Fibroblast of lung (primary cell): ENCODE results near the gene BAZ1B.

Experiments used
- EZH2 ChIP-seq: IDR thresholded peaks from 2 replicates; pipeline ENCODE4 v1.5.1; 2012; ENCODE audit warnings: low read length, control low read depth, mild to moderate bottlenecking; ENCODE audit errors: missing control alignments
- TF ChIP-seq, protein P1 (sequence below), 2 donors: IDR thresholded peaks in 1 of 2; conservative IDR thresholded peaks in 1 of 2; 1 replicate in 1 of 2; 2 replicates in 1 of 2; pipeline ENCODE4 v1.5.1; 2011 to 2012; ENCODE audit warnings: low read length in 2 of 2, control low read depth in 1 of 2, inconsistent platforms in 1 of 2, low read depth in 1 of 2, mild to moderate bottlenecking in 1 of 2

DNA sequence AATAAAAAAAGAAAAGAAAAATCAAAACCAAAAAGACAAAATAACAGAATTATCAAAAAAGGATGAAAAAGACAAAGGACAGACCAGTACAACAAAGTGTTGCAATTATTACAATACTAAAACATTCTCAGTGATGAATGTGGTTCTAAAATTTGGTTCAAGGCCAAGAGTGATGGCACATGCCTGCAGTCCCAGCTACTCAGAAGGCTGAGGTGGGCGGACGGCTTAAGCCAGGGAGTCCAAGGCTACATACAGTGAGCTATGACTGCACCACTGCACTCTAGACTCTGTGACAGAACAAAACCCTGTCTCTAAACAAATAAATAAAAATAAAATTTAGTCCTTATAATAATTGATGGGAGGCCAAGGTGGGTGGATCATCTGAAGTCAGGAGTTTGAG lies 14.5 kb downstream of the BAZ1B start:
- TF ChIP-seq, protein P1, sequence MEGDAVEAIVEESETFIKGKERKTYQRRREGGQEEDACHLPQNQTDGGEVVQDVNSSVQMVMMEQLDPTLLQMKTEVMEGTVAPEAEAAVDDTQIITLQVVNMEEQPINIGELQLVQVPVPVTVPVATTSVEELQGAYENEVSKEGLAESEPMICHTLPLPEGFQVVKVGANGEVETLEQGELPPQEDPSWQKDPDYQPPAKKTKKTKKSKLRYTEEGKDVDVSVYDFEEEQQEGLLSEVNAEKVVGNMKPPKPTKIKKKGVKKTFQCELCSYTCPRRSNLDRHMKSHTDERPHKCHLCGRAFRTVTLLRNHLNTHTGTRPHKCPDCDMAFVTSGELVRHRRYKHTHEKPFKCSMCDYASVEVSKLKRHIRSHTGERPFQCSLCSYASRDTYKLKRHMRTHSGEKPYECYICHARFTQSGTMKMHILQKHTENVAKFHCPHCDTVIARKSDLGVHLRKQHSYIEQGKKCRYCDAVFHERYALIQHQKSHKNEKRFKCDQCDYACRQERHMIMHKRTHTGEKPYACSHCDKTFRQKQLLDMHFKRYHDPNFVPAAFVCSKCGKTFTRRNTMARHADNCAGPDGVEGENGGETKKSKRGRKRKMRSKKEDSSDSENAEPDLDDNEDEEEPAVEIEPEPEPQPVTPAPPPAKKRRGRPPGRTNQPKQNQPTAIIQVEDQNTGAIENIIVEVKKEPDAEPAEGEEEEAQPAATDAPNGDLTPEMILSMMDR (conservative IDR thresholded peaks at IDR 0.05 in 1 of 2, IDR thresholded peaks at IDR 0.05 in 1 of 2; ENCODE audit: low read depth in 1 of 2, low read length in 2 of 2): no peak
- no peak for TF ChIP-seq EZH2
